C4-2B (cell line): ENCODE results near the gene KIF1B.

Experiments used
- H3K27ac ChIP-seq: fragments of 450-650 bp; 2 replicates; pipeline ENCODE4 v1.5.1; 2017
- CTCF ChIP-seq: fragments of 450-650 bp; conservative IDR thresholded peaks from 2 replicates; pipeline ENCODE4 v1.5.1; 2017; ENCODE audit warnings: mild to moderate bottlenecking
- ZFX ChIP-seq: fragments of 450-650 bp; IDR thresholded peaks from 2 replicates; pipeline ENCODE4 v1.6.1; 2017

The KIF1B gene

GRCh38 chr1:10186331-10187025 lies 23.9 kb upstream of the KIF1B start:
- TF ChIP-seq CTCF, result no peak
- no peak for TF ChIP-seq ZFX
- H3K27ac ChIP-seq, result no peak overlapping the region

GRCh38 chr1:10187026-10187334 lies 23.4 kb upstream of the KIF1B start:
- H3K27ac ChIP-seq, result no peak overlapping the region
- TF ChIP-seq CTCF (no peak), ZFX (no peak)

- no peak for TF ChIP-seq CTCF
- H3K27ac ChIP-seq, result no peak overlapping the region
Measured at GRCh38 chr1:10188133-10188650, 22.2 kb upstream of the KIF1B start.

- TF ChIP-seq CTCF (no peak), ZFX (no peak)
- no peak overlapping the region for H3K27ac ChIP-seq
Measured at GRCh38 chr1:10189659-10190058, 20.7 kb upstream of the KIF1B start.

- TF ChIP-seq CTCF (no peak), ZFX (no peak)
Measured at GRCh38 chr1:10192263-10192662, 18.1 kb upstream of the KIF1B start.

GRCh38 chr1:10193288-10193687 lies 17.1 kb upstream of the KIF1B start:
- no peak for TF ChIP-seq ZFX
- TF ChIP-seq CTCF, result no peak
- H3K27ac ChIP-seq, result no peak overlapping the region

More at GRCh38 chr1:10192263-10192662, 18.1 kb upstream of the KIF1B start:
- H3K27ac ChIP-seq, result no peak overlapping the region

GRCh38 chr1:10195570-10195969 lies 14.8 kb upstream of the KIF1B start:
- TF ChIP-seq ZFX (no peak), CTCF (no peak)
- no peak overlapping the region for H3K27ac ChIP-seq
